DND-41 (cell line): Measurements from ENCODE around the gene GALNT13.

Experiments
- ATAC-seq: fragments of 200-7000 bp; cut with Tn5 transposase; 3 replicates; pipeline ENCODE4 v1.9.1; 2021; ENCODE audit warnings: low read depth; ENCODE audit not compliant: insufficient read depth
- DNase-seq: peaks from one replicate; pipeline ENCODE4 v3.0.0-alpha.2; 2020
- H2AFZ ChIP-seq: 2 replicates; pipeline ENCODE4 v1.6.0; 2012; ENCODE audit warnings: low read depth, low read length
- H3K27ac ChIP-seq: 2 replicates; pipeline ENCODE4 v1.5.1; 2012; ENCODE audit warnings: low read length, inconsistent platforms
- H3K27me3 ChIP-seq: fragments of 200-600 bp; sonication (generic); 2 replicates; pipeline ENCODE4 v1.6.0; 2012; ENCODE audit warnings: low read length, mild to moderate bottlenecking, inconsistent platforms; ENCODE audit not compliant: insufficient read depth, poor library complexity
- H3K36me3 ChIP-seq: 2 replicates; pipeline ENCODE4 v1.5.1; 2012; ENCODE audit warnings: low read length, inconsistent platforms; ENCODE audit not compliant: insufficient read depth
- H3K4me1 ChIP-seq: 2 replicates; pipeline ENCODE4 v1.5.1; 2012; ENCODE audit warnings: mild to moderate bottlenecking, low read length; ENCODE audit not compliant: insufficient read depth
- H3K4me2 ChIP-seq: 2 replicates; pipeline ENCODE4 v1.6.0; 2012; ENCODE audit warnings: mild to moderate bottlenecking, moderate library complexity, low read length, inconsistent platforms; ENCODE audit not compliant: insufficient read depth
- H3K4me3 ChIP-seq, 2 experiments: fragments of 200-600 bp in 1 of 2; shearing (Covaris generic) in 1 of 2; 2 replicates each; pipeline ENCODE4 v1.5.1; 2012 to 2016; ENCODE audit warnings: inconsistent platforms in 2 of 2, low read length in 2 of 2, mild to moderate bottlenecking in 2 of 2, low read depth in 1 of 2, moderate library complexity in 1 of 2
- H3K79me2 ChIP-seq: 2 replicates; pipeline ENCODE4 v1.6.0; 2012; ENCODE audit warnings: low read length, inconsistent platforms; ENCODE audit not compliant: insufficient read depth
- H3K9ac ChIP-seq: 2 replicates; pipeline ENCODE4 v1.6.0; 2012; ENCODE audit warnings: low read depth, mild to moderate bottlenecking, inconsistent platforms, low read length, moderate library complexity
- H3K9me3 ChIP-seq: 2 replicates; pipeline ENCODE4 v1.5.1; 2012; ENCODE audit warnings: low read length, moderate library complexity, mild to moderate bottlenecking, inconsistent platforms; ENCODE audit not compliant: insufficient read depth, severe bottlenecking
- H4K20me1 ChIP-seq: 2 replicates; pipeline ENCODE4 v1.6.0; 2012; ENCODE audit warnings: low read length; ENCODE audit not compliant: insufficient read depth
- CTCF ChIP-seq: IDR thresholded peaks from 2 replicates; pipeline ENCODE4 v1.5.1; 2012; ENCODE audit warnings: borderline replicate concordance, low read length, moderate library complexity, mild to moderate bottlenecking; ENCODE audit not compliant: poor library complexity, severe bottlenecking; ENCODE audit errors: extremely low read depth
- EZH2 ChIP-seq: IDR thresholded peaks from 3 replicates; pipeline ENCODE4 v1.6.1; 2012; ENCODE audit warnings: borderline replicate concordance, low read depth, mild to moderate bottlenecking, moderate library complexity, low read length, inconsistent platforms; ENCODE audit not compliant: severe bottlenecking

GALNT13 gene

GRCh38 chr2:153891051-153891450, 19.3 kb downstream of the GALNT13 start:
- H3K9ac ChIP-seq = no peak overlapping the region

DNA sequence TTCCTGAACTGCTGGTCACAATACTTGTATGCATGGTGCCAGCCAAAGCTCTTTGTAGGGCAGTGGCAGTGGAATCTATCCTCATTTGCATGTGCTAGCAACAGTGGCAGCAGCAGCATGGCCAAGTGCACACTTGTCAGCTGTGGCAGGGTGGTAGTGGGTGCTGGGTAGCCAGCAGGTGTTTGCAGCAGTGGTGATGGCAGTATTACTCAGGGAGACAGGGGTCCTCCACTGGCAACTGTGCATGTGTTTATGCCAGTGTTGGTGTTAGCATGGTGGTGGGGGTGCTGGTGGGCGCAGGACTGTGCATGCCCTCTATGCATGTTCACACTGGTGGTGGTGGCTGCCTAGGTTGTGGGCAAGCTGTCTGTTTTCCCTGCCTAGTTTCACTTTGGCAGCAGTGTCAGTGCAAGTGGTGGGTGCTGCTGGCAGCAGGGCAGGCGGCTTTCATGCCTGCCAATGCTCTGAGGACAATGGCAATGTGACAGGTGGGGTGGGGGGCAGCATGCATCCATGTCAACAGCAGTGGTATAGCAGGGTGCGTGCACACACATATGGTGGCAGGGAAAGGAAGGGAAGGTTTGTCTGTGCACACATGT, 41.2 kb downstream of the GALNT13 start:
- Histone ChIP-seq H3K4me1 (peaks cover 3% of the 10 kb centered on the region; the same call in 1 of the 2 replicates), H3K27ac (no peak overlapping the region), H4K20me1 (no peaks in the 10 kb centered on the region), H3K4me3 (no peak overlapping the region), H2AFZ (no peak overlapping the region), H3K9me3 (peaks cover 3% of the 10 kb centered on the region), H3K79me2 (no peaks in the 10 kb centered on the region), H3K27me3 (no peaks in the 10 kb centered on the region), H3K4me2 (no peak overlapping the region), H3K36me3 (no peaks in the 10 kb centered on the region), H3K9ac (no peak overlapping the region)
- DNase-seq = no peak
- TF ChIP-seq EZH2 (no peak), CTCF (no peak)
- no peak; the same call in 2 of the 3 replicates for ATAC-seq

More at GRCh38 chr2:153891051-153891450, 19.3 kb downstream of the GALNT13 start:
- Histone ChIP-seq H3K27me3 (no peaks in the 10 kb centered on the region), H3K79me2 (no peaks in the 10 kb centered on the region), H3K27ac (no peak overlapping the region), H3K4me2 (no peak overlapping the region), H3K9me3 (no peaks in the 10 kb centered on the region), H4K20me1 (no peaks in the 10 kb centered on the region), H3K4me3 (no peak overlapping the region), H2AFZ (no peak overlapping the region), H3K4me1 (no peaks in the 10 kb centered on the region), H3K36me3 (no peaks in the 10 kb centered on the region)
- DNase-seq = no peak
- no peak for ATAC-seq
- no peak for TF ChIP-seq EZH2
- TF ChIP-seq CTCF = no peak

DNA sequence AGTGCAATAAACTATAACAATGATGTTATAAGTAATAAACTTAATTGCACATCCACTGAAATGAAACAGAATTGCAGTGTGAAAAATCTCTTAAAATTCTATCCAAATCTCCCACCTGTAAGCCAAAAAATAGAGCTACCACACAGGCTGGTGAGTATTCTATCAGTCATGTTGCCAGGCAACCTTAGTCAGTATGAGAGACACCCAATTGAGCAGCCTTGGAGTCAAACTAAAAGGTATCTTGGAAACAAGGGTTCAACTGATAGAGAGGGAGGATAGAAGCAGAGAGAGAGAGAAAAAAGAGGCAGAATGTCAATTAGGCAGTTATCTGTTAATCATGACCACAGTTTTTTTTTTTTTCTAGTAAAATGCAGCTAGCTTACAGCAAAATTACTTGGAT, 45.8 kb downstream of the GALNT13 start:
- Histone ChIP-seq H3K4me2 (no peak overlapping the region), H3K4me3 (no peak overlapping the region), H2AFZ (no peak overlapping the region), H3K79me2 (no peaks in the 10 kb centered on the region), H3K9ac (no peak overlapping the region), H3K9me3 (no peaks in the 10 kb centered on the region), H3K27me3 (no peaks in the 10 kb centered on the region), H3K4me1 (peaks cover 5% of the 10 kb centered on the region; the same call in 1 of the 2 replicates), H3K27ac (no peak overlapping the region), H3K36me3 (no peaks in the 10 kb centered on the region), H4K20me1 (no peaks in the 10 kb centered on the region)
- DNase-seq (no peak), ATAC-seq (no peak)
- TF ChIP-seq EZH2 (no peak), CTCF (no peak)
